Measurements from ENCODE around the gene PRDM4.

The PRDM4 gene

DNA sequence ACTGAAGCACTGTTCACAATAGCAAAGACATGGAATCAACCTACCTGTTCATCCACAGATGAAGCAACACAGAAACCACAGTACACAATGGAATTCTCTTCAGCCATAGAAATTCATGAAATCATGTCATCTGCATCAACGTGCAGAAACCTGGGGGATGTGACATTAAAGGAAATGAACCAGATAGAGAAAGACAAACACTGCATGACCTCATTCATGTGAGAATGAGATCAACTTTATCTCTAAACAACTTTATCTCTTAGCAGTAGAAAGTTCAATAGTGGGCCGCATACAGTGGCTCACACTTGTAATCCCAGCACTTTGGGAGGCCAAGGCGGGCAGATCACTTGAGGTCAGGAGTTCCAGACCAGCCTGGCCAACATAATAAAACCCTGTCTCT is 33.5 kb upstream of the PRDM4 start:
- H3K27ac ChIP-seq, result no peak overlapping the region
- TF ChIP-seq, protein P1, sequence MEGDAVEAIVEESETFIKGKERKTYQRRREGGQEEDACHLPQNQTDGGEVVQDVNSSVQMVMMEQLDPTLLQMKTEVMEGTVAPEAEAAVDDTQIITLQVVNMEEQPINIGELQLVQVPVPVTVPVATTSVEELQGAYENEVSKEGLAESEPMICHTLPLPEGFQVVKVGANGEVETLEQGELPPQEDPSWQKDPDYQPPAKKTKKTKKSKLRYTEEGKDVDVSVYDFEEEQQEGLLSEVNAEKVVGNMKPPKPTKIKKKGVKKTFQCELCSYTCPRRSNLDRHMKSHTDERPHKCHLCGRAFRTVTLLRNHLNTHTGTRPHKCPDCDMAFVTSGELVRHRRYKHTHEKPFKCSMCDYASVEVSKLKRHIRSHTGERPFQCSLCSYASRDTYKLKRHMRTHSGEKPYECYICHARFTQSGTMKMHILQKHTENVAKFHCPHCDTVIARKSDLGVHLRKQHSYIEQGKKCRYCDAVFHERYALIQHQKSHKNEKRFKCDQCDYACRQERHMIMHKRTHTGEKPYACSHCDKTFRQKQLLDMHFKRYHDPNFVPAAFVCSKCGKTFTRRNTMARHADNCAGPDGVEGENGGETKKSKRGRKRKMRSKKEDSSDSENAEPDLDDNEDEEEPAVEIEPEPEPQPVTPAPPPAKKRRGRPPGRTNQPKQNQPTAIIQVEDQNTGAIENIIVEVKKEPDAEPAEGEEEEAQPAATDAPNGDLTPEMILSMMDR (IDR thresholded peaks at IDR 0.05), result no peak
- TF ChIP-seq ZFX (IDR thresholded peaks at IDR 0.05; ENCODE audit: borderline replicate concordance), result no peak

DNA sequence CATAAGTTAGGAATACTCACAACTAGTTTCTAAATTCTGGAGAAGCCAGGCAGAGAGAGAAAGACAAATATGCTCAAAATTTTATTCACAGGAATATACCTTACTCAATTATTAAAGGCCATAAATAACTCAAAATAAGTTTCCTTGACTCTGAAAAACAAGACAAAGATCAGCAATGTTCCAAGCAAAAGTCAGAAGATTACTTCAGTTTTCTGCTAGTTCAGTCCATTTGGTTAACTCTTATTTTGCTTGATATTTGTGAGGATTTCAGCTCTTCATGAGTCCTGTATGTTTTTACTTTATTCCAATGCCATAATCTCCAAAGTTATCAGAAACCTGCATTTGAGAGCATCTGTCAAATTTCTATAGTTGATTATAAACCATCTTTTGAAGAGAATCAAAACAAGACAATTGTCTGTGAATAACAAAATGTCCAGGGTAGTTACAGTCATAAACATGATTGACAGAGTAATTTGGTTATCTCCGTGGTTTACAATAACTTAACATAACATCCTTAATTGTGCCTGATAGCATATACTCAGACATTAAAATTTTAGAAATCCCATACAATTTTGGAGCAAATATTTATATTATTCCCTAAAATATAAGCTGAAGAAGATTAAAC is 30.6 kb upstream of the PRDM4 start:
- TF ChIP-seq, protein P1 (IDR thresholded peaks at IDR 0.05), result no peak
- no peak for TF ChIP-seq ZFX (IDR thresholded peaks at IDR 0.05; ENCODE audit: borderline replicate concordance)
- H3K27ac ChIP-seq, result no peak overlapping the region

DNA sequence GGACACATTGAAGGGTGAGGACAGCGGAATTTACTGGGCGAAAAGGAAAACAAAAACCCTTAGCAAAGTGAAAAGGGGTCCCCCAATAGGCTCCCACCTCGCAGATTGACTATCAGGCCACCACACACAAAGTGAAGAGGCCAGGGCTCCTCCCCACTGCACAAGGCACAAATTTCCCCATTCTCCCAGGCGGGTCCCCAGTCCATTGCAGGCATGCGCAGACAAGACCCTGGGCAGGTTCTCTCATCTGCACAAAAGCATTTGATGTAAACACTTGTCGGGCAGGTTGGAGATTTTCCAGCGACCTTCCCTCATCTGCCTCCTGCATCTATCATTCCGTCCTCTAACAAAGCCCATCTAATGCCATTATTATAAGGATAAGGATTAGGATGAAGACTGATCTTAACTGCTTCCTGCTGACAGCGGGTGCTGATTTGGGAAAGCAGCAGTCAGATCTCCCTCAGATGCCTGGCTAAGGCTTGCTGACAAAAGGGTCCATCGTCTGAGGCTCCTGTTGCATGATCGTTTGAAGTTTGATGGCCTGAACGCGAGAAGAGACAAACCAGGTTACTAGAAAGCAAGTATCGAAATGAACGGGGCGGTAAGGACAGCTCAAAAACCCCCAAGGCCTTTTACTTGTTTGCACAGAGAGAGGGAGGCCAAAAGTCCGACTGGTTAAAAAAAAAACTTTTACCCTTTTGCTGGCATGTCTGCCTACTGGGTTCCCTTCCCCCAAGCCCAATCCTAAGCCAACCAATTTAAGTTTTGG is 27.9 kb upstream of the PRDM4 start:
- no peak for TF ChIP-seq ZFX (IDR thresholded peaks at IDR 0.05; ENCODE audit: borderline replicate concordance)
- TF ChIP-seq, protein P1 (IDR thresholded peaks at IDR 0.05), result no peak
- H3K27ac ChIP-seq, result no peak overlapping the region

- TF ChIP-seq ZFX (IDR thresholded peaks at IDR 0.05; ENCODE audit: borderline replicate concordance), result no peak
- TF ChIP-seq, protein P1 (IDR thresholded peaks at IDR 0.05), result no peak
Observed at GRCh38 chr12:107788281-107788680, 27.3 kb upstream of the PRDM4 start.

GRCh38 chr12:107783406-107784376 is 22.8 kb upstream of the PRDM4 start:
- TF ChIP-seq, protein P1 (IDR thresholded peaks at IDR 0.05), result no peak
- no peak for TF ChIP-seq ZFX (IDR thresholded peaks at IDR 0.05; ENCODE audit: borderline replicate concordance)
- no peak overlapping the region for H3K27ac ChIP-seq

More at GRCh38 chr12:107788281-107788680, 27.3 kb upstream of the PRDM4 start:
- no peak overlapping the region for H3K27ac ChIP-seq

- no peak overlapping the region for H3K27ac ChIP-seq
- TF ChIP-seq ZFX (IDR thresholded peaks at IDR 0.05; ENCODE audit: borderline replicate concordance), result no peak
- TF ChIP-seq, protein P1 (IDR thresholded peaks at IDR 0.05), result no peak
Observed at GRCh38 chr12:107782067-107782466, 21.1 kb upstream of the PRDM4 start.

All from 22Rv1 (cell line).